HEK293T (cell line): ENCODE data around the gene PTRH1.

Experiments
- CTCF ChIA-PET: fragments of 350-600 bp; formaldehyde crosslinking; extraction: SDS; loops from one replicate; lab custom pipeline; 2021; ENCODE audit warnings: antibody characterized with exemption, inconsistent platforms; lab: Yijun Ruan, JAX
- POLR2A ChIA-PET: fragments of 350-600 bp; formaldehyde crosslinking; extraction: SDS; loops from one replicate; lab custom pipeline; 2020; ENCODE audit warnings: antibody characterized with exemption, inconsistent platforms; lab: Yijun Ruan, JAX
- DNase-seq: peaks from one replicate; pipeline ENCODE4 v3.0.0; 2012; ENCODE audit warnings: mixed read lengths; ENCODE audit errors: extremely low spot score
- ARNT ChIP-seq: fragments of 450-650 bp; IDR thresholded peaks from 2 replicates; pipeline ENCODE4 v1.6.1; 2017; ENCODE audit warnings: mild to moderate bottlenecking
- BHLHE40 ChIP-seq: fragments of 450-650 bp; IDR thresholded peaks from 2 replicates; pipeline ENCODE4 v1.6.1; 2016; ENCODE audit warnings: mild to moderate bottlenecking, moderate library complexity, borderline replicate concordance
- CTBP1 ChIP-seq: fragments of 450-650 bp; IDR thresholded peaks from 2 replicates; pipeline ENCODE4 v1.6.1; 2016; ENCODE audit warnings: borderline replicate concordance
- ELF4 ChIP-seq: fragments of 450-650 bp; IDR thresholded peaks from 2 replicates; pipeline ENCODE4 v1.6.1; 2017; ENCODE audit warnings: antibody characterized with exemption
- FOXA1 ChIP-seq: fragments of 450-650 bp; IDR thresholded peaks from 2 replicates; pipeline ENCODE4 v1.6.1; 2016; ENCODE audit warnings: mild to moderate bottlenecking
- FOXK2 ChIP-seq: fragments of 450-650 bp; IDR thresholded peaks from 2 replicates; pipeline ENCODE4 v1.6.1; 2016; ENCODE audit warnings: mild to moderate bottlenecking
- FOXM1 ChIP-seq: fragments of 450-650 bp; IDR thresholded peaks from 2 replicates; pipeline ENCODE4 v1.6.1; 2017; ENCODE audit warnings: mild to moderate bottlenecking, borderline replicate concordance
- HDGF ChIP-seq: fragments of 450-650 bp; IDR thresholded peaks from 2 replicates; pipeline ENCODE4 v1.6.1; 2017; ENCODE audit warnings: antibody characterized with exemption, borderline replicate concordance
- L3MBTL2 ChIP-seq: fragments of 450-650 bp; conservative IDR thresholded peaks from 2 replicates; pipeline ENCODE4 v1.6.1; 2016; ENCODE audit warnings: mild to moderate bottlenecking
- LEF1 ChIP-seq: fragments of 450-650 bp; IDR thresholded peaks from 2 replicates; pipeline ENCODE4 v1.6.1; 2017; ENCODE audit warnings: mild to moderate bottlenecking, borderline replicate concordance
- NFRKB ChIP-seq: fragments of 450-650 bp; IDR thresholded peaks from 2 replicates; pipeline ENCODE4 v1.6.1; 2016; ENCODE audit warnings: mild to moderate bottlenecking, moderate library complexity
- SP1 ChIP-seq: fragments of 450-650 bp; IDR thresholded peaks from 2 replicates; pipeline ENCODE4 v1.6.1; 2017
- SUZ12 ChIP-seq: fragments of 450-650 bp; IDR thresholded peaks from 2 replicates; pipeline ENCODE4 v1.6.1; 2016; ENCODE audit warnings: mild to moderate bottlenecking
- TARDBP ChIP-seq: fragments of 450-650 bp; IDR thresholded peaks from 2 replicates; pipeline ENCODE4 v1.6.1; 2016
- ZNF384 ChIP-seq: fragments of 450-650 bp; IDR thresholded peaks from 2 replicates; pipeline ENCODE4 v1.6.1; 2016
- TF ChIP-seq, protein P1 (sequence below): fragments of 450-650 bp; IDR thresholded peaks from 2 replicates; pipeline ENCODE4 v1.6.1; 2016

PTRH1 gene

DNA sequence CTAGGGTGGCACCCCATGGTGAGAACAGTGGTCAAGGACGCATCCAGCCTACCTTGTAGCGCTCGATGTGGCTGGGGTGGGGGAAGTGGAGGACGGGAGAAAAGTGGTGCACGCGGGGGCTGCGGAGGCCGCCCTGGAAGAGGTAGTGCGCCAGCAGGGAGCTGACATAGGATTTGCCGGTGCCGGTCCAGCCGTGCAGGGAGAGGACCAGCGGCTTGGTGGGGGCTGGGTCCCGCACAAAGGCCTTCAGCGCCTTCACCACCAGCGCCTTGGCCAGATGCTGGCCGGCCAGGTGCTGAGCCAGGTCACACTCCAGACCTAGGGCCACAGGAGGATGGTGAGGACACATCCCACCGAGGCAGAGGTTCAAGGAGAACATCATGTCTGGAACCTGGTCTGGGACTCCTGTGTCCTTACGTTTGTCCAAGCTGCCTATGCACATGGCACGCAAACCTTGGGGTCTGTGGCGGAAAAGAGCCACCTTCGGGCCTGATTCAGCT is 18.8 kb upstream of the PTRH1 start:
- ChIA-PET CTCF (interaction anchor here (0.6 to 2.7 kb wide), 21 partner anchors 9 to 328 kb away, joined by 3 to 14 read pairs (median 4); partner anchors contain the start of genes CDK9 and SH2D3C), POLR2A (interaction anchor here (0.8 to 1.5 kb wide), 16 partner anchors 9 to 231 kb away, joined by 3 to 9 read pairs (median 4); partner anchors contain the start of genes CDK9 and PTRH1)
- TF ChIP-seq FOXK2, result no peak
- no peak for TF ChIP-seq FOXA1
- TF ChIP-seq HDGF, result 0 out of 2 replicates have a peak, but pooled peaks have one; percentile 63
- no peak for DNase-seq

GRCh38 chr9:127733614-127734013 is 18.2 kb upstream of the PTRH1 start:
- no peak for TF ChIP-seq FOXM1
- TF ChIP-seq, protein P1, sequence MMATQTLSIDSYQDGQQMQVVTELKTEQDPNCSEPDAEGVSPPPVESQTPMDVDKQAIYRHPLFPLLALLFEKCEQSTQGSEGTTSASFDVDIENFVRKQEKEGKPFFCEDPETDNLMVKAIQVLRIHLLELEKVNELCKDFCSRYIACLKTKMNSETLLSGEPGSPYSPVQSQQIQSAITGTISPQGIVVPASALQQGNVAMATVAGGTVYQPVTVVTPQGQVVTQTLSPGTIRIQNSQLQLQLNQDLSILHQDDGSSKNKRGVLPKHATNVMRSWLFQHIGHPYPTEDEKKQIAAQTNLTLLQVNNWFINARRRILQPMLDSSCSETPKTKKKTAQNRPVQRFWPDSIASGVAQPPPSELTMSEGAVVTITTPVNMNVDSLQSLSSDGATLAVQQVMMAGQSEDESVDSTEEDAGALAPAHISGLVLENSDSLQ, result no peak
- TF ChIP-seq SUZ12, result no peak
- no peak for TF ChIP-seq SP1
- TF ChIP-seq ARNT, result no peak
- TF ChIP-seq FOXK2, result no peak
- no peak for TF ChIP-seq NFRKB
- TF ChIP-seq ELF4, result no peak
- no peak for TF ChIP-seq LEF1
- no peak for TF ChIP-seq HDGF
- TF ChIP-seq ZNF384, result no peak
- TF ChIP-seq CTBP1, result no peak
- no peak for TF ChIP-seq L3MBTL2
- no peak for TF ChIP-seq TARDBP
- no peak for TF ChIP-seq BHLHE40
- TF ChIP-seq FOXA1, result no peak
- no peak for DNase-seq
- ChIA-PET POLR2A (no interaction called here), CTCF (interaction anchor here (2.7 kb wide), 1 partner anchor 144 kb away, joined by 14 read pairs; no protein-coding TSS in a partner anchor)

- TF ChIP-seq SUZ12 (no peak), ELF4 (no peak), SP1 (no peak), L3MBTL2 (no peak), TARDBP (no peak), NFRKB (no peak)
- POLR2A ChIA-PET, result no interaction called here
- CTCF ChIA-PET, result interaction anchor here (0.6 kb wide), 1 partner anchor 193 kb away, joined by 3 read pairs; no protein-coding TSS in a partner anchor
- no peak for DNase-seq
Measured at GRCh38 chr9:127732444-127732843, 17.0 kb upstream of the PTRH1 start.

- ChIA-PET CTCF (no interaction called here), POLR2A (no interaction called here)
- no peak for TF ChIP-seq TARDBP
- DNase-seq, result no peak
Measured at GRCh38 chr9:127731938-127732337, 16.5 kb upstream of the PTRH1 start.

DNA sequence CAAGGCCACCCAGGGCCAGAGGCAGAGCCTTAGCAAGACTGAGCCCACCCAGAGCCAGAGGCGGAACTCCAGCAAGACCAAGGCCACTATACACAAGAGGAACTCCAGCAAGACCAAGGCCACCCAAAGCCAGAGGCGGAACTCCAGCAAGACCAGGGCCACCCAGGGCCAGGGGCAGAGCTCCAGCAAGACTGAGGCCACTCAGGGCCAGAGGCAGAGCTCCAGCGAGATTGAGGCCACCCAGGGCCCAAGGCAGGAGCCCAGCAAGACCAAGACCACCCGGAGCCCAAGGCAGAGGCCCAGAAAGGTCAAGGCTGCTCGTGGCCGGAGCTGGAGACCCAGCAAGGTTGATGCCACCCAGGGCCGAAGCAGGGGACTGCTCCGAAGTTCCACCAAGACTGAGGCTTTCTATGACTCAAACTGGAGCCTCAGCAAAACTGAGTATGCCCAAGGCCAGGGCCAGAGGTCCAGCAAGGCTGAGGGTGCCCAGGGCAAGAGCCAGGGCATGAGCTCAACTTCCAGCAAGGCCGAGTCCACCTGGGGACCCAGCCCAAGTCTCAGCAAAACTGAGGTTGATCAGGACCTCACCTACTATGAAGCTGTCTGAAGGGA is 15.4 kb upstream of the PTRH1 start:
- no peak for DNase-seq
- POLR2A ChIA-PET, result interaction anchor here (0.7 kb wide), 1 partner anchor 71 kb away, joined by 3 read pairs; no protein-coding TSS in a partner anchor
- CTCF ChIA-PET, result interaction anchor here (0.5 to 1.0 kb wide), 3 partner anchors 9 to 141 kb away, joined by 3 to 5 read pairs (median 4); no protein-coding TSS in a partner anchor
- TF ChIP-seq LEF1 (no peak), ZNF384 (no peak), FOXM1 (no peak), FOXK2 (no peak), SP1 (no peak), CTBP1 (no peak), BHLHE40 (no peak), TARDBP (no peak), L3MBTL2 (no peak), ARNT (no peak), ELF4 (no peak)
- TF ChIP-seq, protein P1, result no peak

- DNase-seq, result no peak
- ChIA-PET CTCF (interaction anchor here (1.0 kb wide), 1 partner anchor 140 kb away, joined by 3 read pairs; no protein-coding TSS in a partner anchor), POLR2A (no interaction called here)
- TF ChIP-seq FOXK2 (no peak), BHLHE40 (no peak), HDGF (no peak), ZNF384 (no peak), SP1 (no peak), LEF1 (no peak), NFRKB (no peak), L3MBTL2 (no peak), SUZ12 (no peak), ARNT (no peak), CTBP1 (no peak), FOXA1 (no peak), ELF4 (no peak), FOXM1 (no peak)
- TF ChIP-seq, protein P1, result no peak
Measured at GRCh38 chr9:127730262-127730661, 14.8 kb upstream of the PTRH1 start.
